H1 (cell line): ENCODE measurements around the gene SLC38A7. TPM values are rescaled to one million over a fixed set of nuclear protein-coding genes. Genes with fewer than 3 reads are reported as not detected.

ENCODE experiments used
- CTCF ChIA-PET: fragments of 300-600 bp; sonication (Branson Sonifier 250); formaldehyde crosslinking; loops from one replicate; lab custom pipeline; 2021; ENCODE audit not compliant: partially characterized antibody; lab: Charles Lee
- POLR2A ChIA-PET: fragments of 300-600 bp; sonication (Branson Sonifier 250); formaldehyde crosslinking; loops from one replicate; lab custom pipeline; 2021; ENCODE audit warnings: inconsistent platforms; ENCODE audit not compliant: partially characterized antibody; lab: Charles Lee
- DNase-seq, 2 experiments: peaks; one replicate each; pipeline versions ENCODE4 v3.0.0 to v3.0.0-alpha.2; 2010 to 2022; ENCODE audit warnings: low spot score in 2 of 2, low read depth in 1 of 2, mixed read lengths in 1 of 2
- FAIRE-seq: peaks from 2 replicates; lab custom pipeline; 2011; peaks lifted over from hg19 to GRCh38; lab: Jason Lieb, UNC
- H2AFZ ChIP-seq: 2 replicates; pipeline ENCODE4 v1.8.1; 2012; ENCODE audit warnings: low read length, inconsistent platforms
- H2AK5ac ChIP-seq: 2 replicates; pipeline ENCODE4 v1.6.1; 2013; ENCODE audit warnings: low read depth, low read length
- H2BK120ac ChIP-seq: replicated peaks from 2 replicates; pipeline ENCODE3; 2013; ENCODE audit warnings: low read depth, low read length, inconsistent platforms
- H2BK12ac ChIP-seq: 2 replicates; pipeline ENCODE4 v1.6.1; 2013; ENCODE audit warnings: low read depth, low read length
- H2BK15ac ChIP-seq: 2 replicates; pipeline ENCODE4 v1.6.1; 2013; ENCODE audit warnings: low read length
- H2BK20ac ChIP-seq: 2 replicates; pipeline ENCODE4 v1.6.1; 2013; ENCODE audit warnings: low read length
- H2BK5ac ChIP-seq: 2 replicates; pipeline ENCODE4 v1.6.1; 2013; ENCODE audit warnings: low read depth, low read length
- H3K14ac ChIP-seq: 2 replicates; pipeline ENCODE4 v1.6.1; 2013; ENCODE audit warnings: inconsistent platforms; ENCODE audit not compliant: insufficient read length
- H3K18ac ChIP-seq: 2 replicates; pipeline ENCODE4 v1.6.1; 2013; ENCODE audit warnings: low read length; ENCODE audit errors: extremely low read depth
- H3K23ac ChIP-seq: 2 replicates; pipeline ENCODE4 v1.6.1; 2013; ENCODE audit warnings: inconsistent platforms; ENCODE audit not compliant: insufficient read length
- H3K23me2 ChIP-seq: 2 replicates; pipeline ENCODE4 v1.6.1; 2013; ENCODE audit warnings: low read depth, low read length
- H3K27ac ChIP-seq: 2 replicates; pipeline ENCODE4 v1.6.1; 2011; ENCODE audit warnings: low read depth, low read length, inconsistent platforms
- H3K27me3 ChIP-seq, 4 experiments: replicated peaks in 1 of 4; 1 replicate in 1 of 4; 2 replicates in 3 of 4; pipeline versions ENCODE4 v1.6.1 to v1.8.1; 2011 to 2013; ENCODE audit warnings: low read length in 3 of 4, mild to moderate bottlenecking in 3 of 4, inconsistent platforms in 2 of 4, mixed read lengths in 2 of 4, moderate library complexity in 1 of 4; ENCODE audit not compliant: control insufficient read depth in 3 of 4, insufficient read depth in 3 of 4; ENCODE audit errors: extremely low read depth in 1 of 4
- H3K36me3 ChIP-seq, 4 experiments: 2 replicates each; pipeline versions ENCODE4 v1.6.1 to v1.8.1; 2011 to 2013; ENCODE audit warnings: mild to moderate bottlenecking in 4 of 4, low read length in 3 of 4, moderate library complexity in 2 of 4, control low read depth in 1 of 4, inconsistent platforms in 1 of 4; ENCODE audit not compliant: insufficient read depth in 4 of 4, control insufficient read depth in 2 of 4
- H3K4ac ChIP-seq: replicated peaks from 2 replicates; pipeline ENCODE3; 2013; ENCODE audit warnings: low read length, low read depth, mixed read lengths, inconsistent platforms; ENCODE audit not compliant: insufficient read length
- H3K4me1 ChIP-seq, 4 experiments: replicated peaks in 1 of 4; 1 replicate in 1 of 4; 2 replicates in 3 of 4; pipeline versions ENCODE4 v1.6.1 to v1.8.1; 2011 to 2013; ENCODE audit warnings: low read length in 3 of 4, inconsistent platforms in 2 of 4, mixed read lengths in 1 of 4; ENCODE audit not compliant: insufficient read depth in 4 of 4, control insufficient read depth in 3 of 4
- H3K4me2 ChIP-seq, 2 experiments: 2 replicates each; pipeline versions ENCODE4 v1.6.1 to v1.8.1; 2011 to 2013; ENCODE audit warnings: low read depth in 2 of 2, low read length in 2 of 2, control low read depth in 1 of 2, inconsistent platforms in 1 of 2, mild to moderate bottlenecking in 1 of 2; ENCODE audit not compliant: insufficient read depth in 1 of 2
- H3K4me3 ChIP-seq, 4 experiments: fragments of 200-600, 300-600 bp in 1 of 4; sonication (generic), shearing (Covaris generic), sonication (Bioruptor Twin) in 1 of 4; 2 replicates each; pipeline versions ENCODE4 v1.5.1 to v1.8.1; 2011 to 2016; ENCODE audit warnings: low read length in 4 of 4, low read depth in 3 of 4, control low read depth in 2 of 4, inconsistent platforms in 2 of 4, mild to moderate bottlenecking in 2 of 4, mixed read lengths in 1 of 4, moderate library complexity in 1 of 4; ENCODE audit not compliant: insufficient read depth in 2 of 4; ENCODE audit errors: extremely low read depth in 1 of 4
- H3K56ac ChIP-seq: replicated peaks from 2 replicates; pipeline ENCODE3; 2013; ENCODE audit warnings: low read depth, mild to moderate bottlenecking, mixed read lengths, low read length, inconsistent platforms; ENCODE audit not compliant: insufficient read length
- H3K79me1 ChIP-seq: 2 replicates; pipeline ENCODE4 v1.6.1; 2013; ENCODE audit warnings: low read depth, low read length, control low read depth
- H3K79me2 ChIP-seq, 2 experiments: 2 replicates each; pipeline versions ENCODE4 v1.6.1 to v1.8.1; 2012 to 2013; ENCODE audit warnings: low read length in 2 of 2, mild to moderate bottlenecking in 2 of 2, inconsistent platforms in 1 of 2; ENCODE audit not compliant: insufficient read depth in 2 of 2, control insufficient read depth in 1 of 2
- H3K9ac ChIP-seq, 4 experiments: replicated peaks in 1 of 4; 1 replicate in 1 of 4; 2 replicates in 3 of 4; pipeline versions ENCODE4 v1.6.1 to v1.8.1; 2011 to 2013; ENCODE audit warnings: low read depth in 3 of 4, low read length in 3 of 4, control low read depth in 2 of 4, mild to moderate bottlenecking in 2 of 4, moderate library complexity in 2 of 4, inconsistent platforms in 1 of 4; ENCODE audit errors: extremely low read depth in 1 of 4
- H3K9me3 ChIP-seq, 2 experiments: 2 replicates each; pipeline versions ENCODE4 v1.6.1 to v1.8.1; 2012 to 2013; ENCODE audit warnings: mild to moderate bottlenecking in 2 of 2, moderate library complexity in 2 of 2, control low read depth in 1 of 2, inconsistent platforms in 1 of 2, low read depth in 1 of 2, low read length in 1 of 2, mixed read lengths in 1 of 2; ENCODE audit not compliant: insufficient read depth in 2 of 2
- H4K20me1 ChIP-seq, 2 experiments: replicated peaks in 1 of 2; 2 replicates each; pipeline versions ENCODE3 to v1.8.1; 2011 to 2013; ENCODE audit warnings: inconsistent platforms in 2 of 2, low read length in 2 of 2, mild to moderate bottlenecking in 1 of 2; ENCODE audit not compliant: insufficient read depth in 2 of 2, control insufficient read depth in 1 of 2
- H4K5ac ChIP-seq: 2 replicates; pipeline ENCODE4 v1.6.1; 2013; ENCODE audit warnings: low read length, low read depth, mixed read lengths, inconsistent platforms; ENCODE audit not compliant: insufficient read length
- H4K8ac ChIP-seq: 2 replicates; pipeline ENCODE4 v1.8.0; 2013; ENCODE audit warnings: mild to moderate bottlenecking, moderate library complexity, low read length, inconsistent platforms; ENCODE audit not compliant: insufficient read depth; ENCODE audit errors: extremely low read depth
- H4K91ac ChIP-seq: replicated peaks from 2 replicates; pipeline ENCODE3; 2013; ENCODE audit warnings: low read length, mixed read lengths, inconsistent platforms; ENCODE audit not compliant: insufficient read length
- EZH2 ChIP-seq: fragments of 200-600 bp; sonication (generic); IDR thresholded peaks from 2 replicates; pipeline ENCODE4 v1.7.1; 2012; ENCODE audit warnings: low read depth, mild to moderate bottlenecking, moderate library complexity, low read length, inconsistent platforms; ENCODE audit not compliant: severe bottlenecking
- JUN ChIP-seq: IDR thresholded peaks from 2 replicates; pipeline ENCODE4 v1.6.1; 2011; ENCODE audit warnings: low read depth, mild to moderate bottlenecking, improper control_type of control experiment, low read length
- JUND ChIP-seq: IDR thresholded peaks from 2 replicates; pipeline ENCODE4 v1.6.1; 2011; ENCODE audit warnings: mild to moderate bottlenecking, improper control_type of control experiment, low read length
- SAP30 ChIP-seq: fragments of 300-600 bp; sonication (generic); IDR thresholded peaks from 2 replicates; pipeline ENCODE4 v1.7.1; 2012; ENCODE audit warnings: low read length, moderate library complexity, mild to moderate bottlenecking, inconsistent platforms; ENCODE audit not compliant: insufficient read depth, insufficient replicate concordance
- SIX5 ChIP-seq: IDR thresholded peaks from 2 replicates; pipeline ENCODE4 v1.6.1; 2011; ENCODE audit warnings: mild to moderate bottlenecking, low read depth, low read length
- SP4 ChIP-seq: IDR thresholded peaks from 2 replicates; pipeline ENCODE4 v1.6.1; 2012; ENCODE audit warnings: low read length, inconsistent platforms
- WGBS, 2 experiments: shearing (Covaris generic) in 1 of 2; methylation state at CpG; one replicate each; pipeline versions ENCODE4 v1.1.6 to v1.1.7; 2013 to 2015; ENCODE audit warnings: low lambda C conversion rate in 2 of 2, mixed read lengths in 2 of 2, inconsistent platforms in 1 of 2, low coverage in 1 of 2, missing lambda C conversion rate in 1 of 2; ENCODE audit not compliant: insufficient replicate concordance in 2 of 2, insufficient coverage in 1 of 2, insufficient read length in 1 of 2; ENCODE audit errors: extremely low coverage in 1 of 2, missing lambda C conversion rate in 1 of 2; 5-methylcytosine and 5-hydroxymethylcytosine counted together
- long read RNA-seq, 2 experiments: library from RNA in 1 of 2; library from capped mRNA in 1 of 2; stranded (forward); transcript quantifications; one replicate each; pipeline ENCODE4 v2.0.0, GENCODE V29; 2021; ENCODE audit warnings: inconsistent platforms in 1 of 2
- polyA minus RNA-seq, 3 experiments: library from RNA; depleted of rRNA, polyadenylated mRNA; stranded (reverse); fragments of >200 nt; gene quantifications; 1 replicate in 2 of 3; 2 replicates in 1 of 3; pipeline ENCODE4 v1.2.3, GENCODE V29; 2011
- polyA plus RNA-seq, 7 experiments: library from polyadenylated mRNA; depleted of rRNA in 3 of 7; stranded (reverse) in 5 of 7; unstranded in 2 of 7; fragments of >200 nt in 5 of 7; fragments of 200-250 nt in 2 of 7; gene quantifications; 1 replicate in 5 of 7; 2 replicates in 1 of 7; 4 replicates in 1 of 7; pipeline versions ENCODE4 v1.2.1 to v1.2.3, GENCODE V29; 2011 to 2013; ENCODE audit warnings: missing spikeins in 2 of 7, mixed read lengths in 2 of 7
- total RNA-seq: library from RNA; stranded (reverse); fragmentation: NEBNext Ultra II Directional; extraction: Animal tissue kit (Norgen Biotek cat#: 25700); gene quantifications from 2 replicates; pipeline ENCODE4 v1.2.1, GENCODE V29; 2021

The SLC38A7 gene, protein sequence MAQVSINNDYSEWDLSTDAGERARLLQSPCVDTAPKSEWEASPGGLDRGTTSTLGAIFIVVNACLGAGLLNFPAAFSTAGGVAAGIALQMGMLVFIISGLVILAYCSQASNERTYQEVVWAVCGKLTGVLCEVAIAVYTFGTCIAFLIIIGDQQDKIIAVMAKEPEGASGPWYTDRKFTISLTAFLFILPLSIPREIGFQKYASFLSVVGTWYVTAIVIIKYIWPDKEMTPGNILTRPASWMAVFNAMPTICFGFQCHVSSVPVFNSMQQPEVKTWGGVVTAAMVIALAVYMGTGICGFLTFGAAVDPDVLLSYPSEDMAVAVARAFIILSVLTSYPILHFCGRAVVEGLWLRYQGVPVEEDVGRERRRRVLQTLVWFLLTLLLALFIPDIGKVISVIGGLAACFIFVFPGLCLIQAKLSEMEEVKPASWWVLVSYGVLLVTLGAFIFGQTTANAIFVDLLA
- total RNA-seq (26.7 and 29.6 TPM in 2 replicates), polyA plus RNA-seq (2011; rRNA removed) (25.4 and 28.0 TPM in 2 replicates), polyA minus RNA-seq (2011; rRNA and poly(A)+ RNA removed) (39.4 and 49.0 TPM in 2 replicates)
- polyA plus RNA-seq (2011; cell fraction: cytosol; rRNA removed): 17.5 TPM
- polyA plus RNA-seq (2011; cell fraction: nucleus; rRNA removed): 30.4 TPM
- polyA plus RNA-seq (2012, experiment 1 of 2): 24.0 to 27.8 TPM (median 27.0 TPM) in 4 replicates
- 24.8 TPM for polyA plus RNA-seq (2012, experiment 2 of 2)
- polyA plus RNA-seq (2013, experiment 1 of 2): 26.2 TPM
- 27.8 TPM for polyA plus RNA-seq (2013, experiment 2 of 2)
- 21.8 TPM for polyA minus RNA-seq (2011; cell fraction: cytosol; rRNA and poly(A)+ RNA removed)
- 37.0 TPM for polyA minus RNA-seq (2011; cell fraction: nucleus; rRNA and poly(A)+ RNA removed)
- long read RNA-seq, experiment 1, full-length matches to known transcripts: 5 of 16 reads
- long read RNA-seq, experiment 1, partial matches to known transcripts: 3 of 16 reads
- long read RNA-seq, experiment 1, other reads (novel, unspliced or antisense): 8 of 16 reads
- long read RNA-seq, experiment 2, full-length matches to known transcripts: 5 of 9 reads
- long read RNA-seq, experiment 2, partial matches to known transcripts: 3 of 9 reads
- long read RNA-seq, experiment 2, other reads (novel, unspliced or antisense): 1 of 9 reads

DNA sequence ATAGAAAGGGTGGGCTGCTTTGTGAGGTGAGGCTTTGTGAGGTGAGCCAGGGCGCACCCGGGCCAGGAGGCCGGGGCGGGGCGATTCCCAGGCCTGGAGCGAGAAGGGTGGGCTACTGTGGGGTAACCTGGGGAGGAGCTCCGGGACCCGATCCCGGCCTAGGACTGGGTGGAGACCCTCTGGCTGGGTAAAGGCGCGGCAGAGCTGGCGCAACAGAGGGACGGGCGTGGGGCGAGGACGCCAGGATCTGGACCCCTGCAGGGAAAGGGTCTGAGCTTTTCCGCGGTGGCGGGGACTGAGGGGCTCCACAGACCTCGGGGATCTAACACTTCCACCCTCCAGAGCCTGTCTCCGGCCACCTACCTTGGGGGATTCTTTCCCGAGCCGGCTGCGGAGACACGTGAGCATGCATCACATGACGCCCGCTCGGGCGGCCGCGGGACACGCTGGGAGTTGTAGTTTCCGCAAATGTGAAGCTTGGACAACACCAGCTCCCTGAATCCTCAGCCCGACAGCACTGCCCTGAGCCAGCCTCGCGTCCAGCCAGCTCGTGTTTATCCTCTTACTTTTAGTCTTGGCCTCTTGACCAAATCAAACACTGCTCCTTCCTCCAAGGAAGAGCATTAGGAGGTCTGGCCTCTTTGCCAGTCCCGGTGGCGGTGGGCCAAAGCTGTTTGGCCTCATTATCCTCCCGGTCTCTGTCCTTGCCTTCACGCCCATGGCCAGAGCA, at the start of gene SLC38A7:
SLC38A7 (minus strand) TSS at position 417 of the 730 bp plus-strand sequence. CDS start 4,644 bp downstream, outside the sequence.
- Histone ChIP-seq H3K27me3 (no peaks in the 10 kb centered on the region), H3K36me3 (no peaks in the 10 kb centered on the region; a peak in 1 of 8 replicates), H2BK20ac (no peak within 1 kb of the TSS), H3K23me2 (peaks cover 7% of the 10 kb centered on the region; the same call in 1 of the 2 replicates), H3K79me2 (no peaks in the 10 kb centered on the region; a peak in 1 of 4 replicates), H2BK12ac (peak within 1 kb of the TSS; percentile 84; the same call in 1 of the 2 replicates), H3K4ac (peak within 1 kb of the TSS; percentile 35), H3K27ac (peak within 1 kb of the TSS; percentile 59; the same call in 1 of the 2 replicates), H3K18ac (peak within 1 kb of the TSS; percentile 24; the same call in 1 of the 2 replicates), H3K56ac (peak within 1 kb of the TSS; percentile 5), H2BK120ac (no peak within 1 kb of the TSS), H2AFZ (peak within 1 kb of the TSS; percentile 99), H2BK5ac (no peak within 1 kb of the TSS), H3K4me2 (peak within 1 kb of the TSS; percentile 74 to 97), H2AK5ac (0 out of 2 replicates have a peak within 1 kb of the TSS, but pooled peaks have one; percentile 90), H3K14ac (no peak within 1 kb of the TSS), H3K4me1 (peaks cover 0 to 8% (median 3%) of the 10 kb centered on the region in 4 experiments; a peak in 5 of 7 replicates), H3K9ac (peak within 1 kb of the TSS; percentile 55 to 86 (median 78)), H4K91ac (no peak within 1 kb of the TSS), H3K23ac (no peak within 1 kb of the TSS), H4K5ac (no peak within 1 kb of the TSS), H4K20me1 (peaks cover 0 to 6% of the 10 kb centered on the region in 2 experiments), H3K9me3 (no peaks in the 10 kb centered on the region), H2BK15ac (peak within 1 kb of the TSS; percentile 40; the same call in 1 of the 2 replicates), H3K4me3 (peak within 1 kb of the TSS; percentile 82 to 94 (median 84)), H3K79me1 (peaks cover 3% of the 10 kb centered on the region; the same call in 1 of the 2 replicates), H4K8ac (peak within 1 kb of the TSS; percentile 98)
- WGBS, 2 experiments: 15% methylated on average over 34 of the region's 41 CpGs; no CpG with 5 or more reads in 1 of the 2 experiments
- ChIA-PET POLR2A (interaction anchor here (0.6 to 1.7 kb wide), 12 partner anchors 12 to 55 kb away, joined by 3 to 5 read pairs (median 4); partner anchors contain the start of gene CNOT1), CTCF (interaction anchor here (0.6 to 2.5 kb wide), 7 partner anchors 9 to 380 kb away, joined by 3 to 11 read pairs (median 3); no protein-coding TSS in a partner anchor)
- FAIRE-seq (no peak), DNase-seq (peak; percentile 61 to 89)
- TF ChIP-seq JUND: no peak; the same call in 1 of the 2 replicates
- TF ChIP-seq SIX5: peak; percentile 93
- no peak for TF ChIP-seq EZH2
- peak; percentile 98 for TF ChIP-seq SP4
- peak; percentile 84 for TF ChIP-seq SAP30
- TF ChIP-seq JUN: no peak
